ENCODE results near the gene CD38. TPM values are rescaled to one million over a fixed set of nuclear protein-coding genes. Genes with fewer than 3 reads are reported as not detected.
"Not testable (repeated sequence)": the region's sequence is repeated elsewhere in the genome, so short reads cannot be mapped to it uniquely, and the experiment has no call there.

Gene CD38
- total RNA-seq, 1 donor from 2014 or later: not detected

DNA sequence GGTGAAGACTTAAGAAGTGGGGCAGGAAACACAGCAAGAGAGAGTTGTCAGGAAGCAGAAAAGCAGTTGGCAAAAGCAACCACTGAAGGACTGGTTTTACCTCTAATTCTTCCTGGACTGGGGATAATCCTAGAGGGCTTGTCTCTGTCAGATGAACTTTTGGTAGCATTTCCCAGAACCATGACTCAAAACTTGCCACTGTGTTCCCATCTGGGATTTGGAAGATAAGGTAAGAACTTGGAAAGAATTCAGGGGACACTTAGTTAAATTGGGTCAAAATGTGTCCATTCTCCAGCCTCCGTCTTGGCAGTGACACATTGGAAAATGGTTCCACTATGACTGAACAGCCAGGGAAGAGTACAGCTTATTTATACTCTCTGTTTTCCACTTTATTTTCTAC is 55.7 kb downstream of the CD38 start:
- Histone ChIP-seq H3K27me3 (ENCODE audit: control insufficient read depth, insufficient read depth, low read length) (no peaks in the 10 kb centered on the region), H3K36me3 (ENCODE audit: control insufficient read depth, insufficient read depth, low read length) (no peaks in the 10 kb centered on the region), H3K4me3 (ENCODE audit: low read depth, low read length) (no peak overlapping the region)
- FAIRE-seq: peak; percentile 40
- TF ChIP-seq, protein P1, sequence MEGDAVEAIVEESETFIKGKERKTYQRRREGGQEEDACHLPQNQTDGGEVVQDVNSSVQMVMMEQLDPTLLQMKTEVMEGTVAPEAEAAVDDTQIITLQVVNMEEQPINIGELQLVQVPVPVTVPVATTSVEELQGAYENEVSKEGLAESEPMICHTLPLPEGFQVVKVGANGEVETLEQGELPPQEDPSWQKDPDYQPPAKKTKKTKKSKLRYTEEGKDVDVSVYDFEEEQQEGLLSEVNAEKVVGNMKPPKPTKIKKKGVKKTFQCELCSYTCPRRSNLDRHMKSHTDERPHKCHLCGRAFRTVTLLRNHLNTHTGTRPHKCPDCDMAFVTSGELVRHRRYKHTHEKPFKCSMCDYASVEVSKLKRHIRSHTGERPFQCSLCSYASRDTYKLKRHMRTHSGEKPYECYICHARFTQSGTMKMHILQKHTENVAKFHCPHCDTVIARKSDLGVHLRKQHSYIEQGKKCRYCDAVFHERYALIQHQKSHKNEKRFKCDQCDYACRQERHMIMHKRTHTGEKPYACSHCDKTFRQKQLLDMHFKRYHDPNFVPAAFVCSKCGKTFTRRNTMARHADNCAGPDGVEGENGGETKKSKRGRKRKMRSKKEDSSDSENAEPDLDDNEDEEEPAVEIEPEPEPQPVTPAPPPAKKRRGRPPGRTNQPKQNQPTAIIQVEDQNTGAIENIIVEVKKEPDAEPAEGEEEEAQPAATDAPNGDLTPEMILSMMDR (IDR thresholded peaks at IDR 0.05; ENCODE audit: insufficient read depth, low read length, severe bottlenecking): no peak
- no peak for DNase-seq (ENCODE audit: low read depth)

GRCh38 chr4:15836362-15836761 is 58.2 kb downstream of the CD38 start:
- H3K27me3 ChIP-seq (ENCODE audit: control insufficient read depth, insufficient read depth, low read length): no peaks in the 10 kb centered on the region
- H3K4me3 ChIP-seq (ENCODE audit: low read depth, low read length): no peak overlapping the region
- DNase-seq (ENCODE audit: low read depth) (peak; percentile 95), FAIRE-seq (no peak)
- H3K36me3 ChIP-seq (ENCODE audit: control insufficient read depth, insufficient read depth, low read length): no peaks in the 10 kb centered on the region
- TF ChIP-seq, protein P1 (IDR thresholded peaks at IDR 0.05; ENCODE audit: insufficient read depth, low read length, severe bottlenecking): no peak

DNA sequence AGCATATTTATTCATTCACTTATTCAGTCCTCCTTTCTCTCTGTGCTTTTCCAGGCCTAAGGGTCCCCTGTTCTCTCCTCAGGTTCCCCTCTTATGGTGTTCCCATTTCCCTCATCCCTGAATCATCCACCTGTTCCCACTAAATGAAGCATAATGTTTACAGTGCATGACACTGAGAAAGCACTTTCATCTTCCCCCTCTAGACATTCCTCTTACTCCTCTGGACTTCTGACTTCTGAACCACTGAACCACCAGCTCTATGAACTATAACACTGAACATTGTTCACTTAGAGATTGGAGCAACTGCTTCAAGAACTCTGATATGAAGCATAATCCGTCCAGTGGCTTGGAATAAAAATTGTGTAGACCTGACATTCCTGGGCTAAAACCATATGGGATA is 59.5 kb downstream of the CD38 start:
- TF ChIP-seq, protein P1 (IDR thresholded peaks at IDR 0.05; ENCODE audit: insufficient read depth, low read length, severe bottlenecking): no peak
- no peak overlapping the region for H3K4me3 ChIP-seq (ENCODE audit: low read depth, low read length)
- no peak for FAIRE-seq
- H3K27me3 ChIP-seq (ENCODE audit: control insufficient read depth, insufficient read depth, low read length): no peaks in the 10 kb centered on the region
- no peak for DNase-seq (ENCODE audit: low read depth)
- H3K36me3 ChIP-seq (ENCODE audit: control insufficient read depth, insufficient read depth, low read length): no peaks in the 10 kb centered on the region

DNA sequence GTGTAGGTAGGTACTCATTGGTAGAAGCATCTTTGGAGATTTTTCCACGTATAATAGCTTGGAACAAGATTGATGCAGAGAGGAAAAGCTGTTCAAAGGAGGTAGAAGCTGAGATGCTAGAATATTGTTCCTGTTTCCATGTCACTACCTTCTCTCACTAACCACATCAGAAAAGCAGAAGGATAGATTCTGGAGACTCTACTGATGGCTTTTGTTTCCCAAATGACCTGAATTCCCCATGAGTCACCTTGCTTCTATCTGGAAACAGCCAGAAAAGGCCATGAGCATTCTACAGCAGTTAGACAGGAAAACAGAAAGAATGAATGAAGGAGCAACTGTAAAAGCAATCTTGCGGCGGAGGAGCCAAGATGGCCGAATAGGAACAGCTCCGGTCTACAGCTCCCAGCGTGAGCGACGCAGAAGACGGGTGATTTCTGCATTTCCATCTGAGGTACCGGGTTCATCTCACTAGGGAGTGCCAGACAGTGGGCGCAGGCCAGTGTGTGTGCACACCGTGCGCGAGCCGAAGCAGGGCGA is 63.1 kb downstream of the CD38 start:
- not testable (repeated sequence) for FAIRE-seq; H3K27me3 ChIP-seq (ENCODE audit: control insufficient read depth, insufficient read depth, low read length); H3K36me3 ChIP-seq (ENCODE audit: control insufficient read depth, insufficient read depth, low read length); H3K4me3 ChIP-seq (ENCODE audit: low read depth, low read length)
- peak; percentile 17 for DNase-seq (ENCODE audit: low read depth)

- FAIRE-seq: no peak
- Histone ChIP-seq H3K36me3 (ENCODE audit: control insufficient read depth, insufficient read depth, low read length) (no peaks in the 10 kb centered on the region), H3K4me3 (ENCODE audit: low read depth, low read length) (no peak overlapping the region), H3K27me3 (ENCODE audit: control insufficient read depth, insufficient read depth, low read length) (no peaks in the 10 kb centered on the region)
- TF ChIP-seq, protein P1 (IDR thresholded peaks at IDR 0.05; ENCODE audit: insufficient read depth, low read length, severe bottlenecking): no peak
- DNase-seq (ENCODE audit: low read depth): peak; percentile 92
These were observed 69.6 kb downstream of the CD38 start for GRCh38 chr4:15847746-15848145.

DNA sequence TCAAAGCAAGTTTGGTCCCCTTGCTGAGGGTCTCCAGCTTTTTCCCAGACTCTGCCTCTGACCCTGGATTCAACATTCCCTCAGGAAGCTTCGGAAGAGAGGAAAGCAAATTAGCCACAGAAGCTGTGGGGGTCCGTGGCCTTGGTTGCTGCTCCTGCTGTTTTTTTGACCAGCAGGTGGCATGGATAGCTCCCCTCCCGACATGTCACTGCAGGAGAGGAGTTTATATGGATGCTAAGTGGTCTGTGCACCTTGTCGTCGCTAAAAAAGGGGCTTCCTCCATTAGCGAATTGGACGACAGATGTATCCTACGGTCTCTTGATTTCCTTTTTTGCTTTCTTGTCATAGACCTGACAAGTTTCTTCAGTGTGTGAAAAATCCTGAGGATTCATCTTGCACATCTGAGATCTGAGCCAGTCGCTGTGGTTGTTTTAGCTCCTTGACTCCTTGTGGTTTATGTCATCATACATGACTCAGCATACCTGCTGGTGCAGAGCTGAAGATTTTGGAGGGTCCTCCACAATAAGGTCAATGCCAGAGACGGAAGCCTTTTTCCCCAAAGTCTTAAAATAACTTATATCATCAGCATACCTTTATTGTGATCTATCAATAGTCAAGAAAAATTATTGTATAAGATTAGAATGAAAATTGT is 70.2 kb downstream of the CD38 start:
- Histone ChIP-seq H3K4me3 (ENCODE audit: low read depth, low read length) (no peak overlapping the region), H3K27me3 (ENCODE audit: control insufficient read depth, insufficient read depth, low read length) (no peaks in the 10 kb centered on the region), H3K36me3 (ENCODE audit: control insufficient read depth, insufficient read depth, low read length) (no peaks in the 10 kb centered on the region)
- peak; percentile 77 for DNase-seq (ENCODE audit: low read depth)
- TF ChIP-seq, protein P1 (IDR thresholded peaks at IDR 0.05; ENCODE audit: insufficient read depth, low read length, severe bottlenecking): no peak
- FAIRE-seq: no peak
